B cell (primary cell): Measurements from ENCODE around the gene TBCD. TPM values are rescaled to one million over a fixed set of nuclear protein-coding genes. Genes with fewer than 3 reads are reported as not detected.

Experiments used
- ATAC-seq: fragments of 200-7000 bp; cut with Tn5 transposase; one replicate; pipeline ENCODE4 v1.10.0; 2021; ENCODE audit warnings: low read depth, mild to moderate bottlenecking, moderate number of reproducible peaks, moderate library complexity
- CTCF ChIA-PET: fragments of 350-600 bp; sonication (Branson Sonifier 250); formaldehyde crosslinking; loops from one replicate; lab custom pipeline; 2021; ENCODE audit warnings: antibody characterized with exemption, inconsistent platforms; lab: Charles Lee
- POLR2A ChIA-PET: fragments of 350-600 bp; sonication (Branson Sonifier 250); formaldehyde crosslinking; loops from one replicate; lab custom pipeline; 2021; ENCODE audit warnings: antibody characterized with exemption; lab: Charles Lee
- DNase-seq: peaks from one replicate; pipeline ENCODE4 v3.0.0; 2013
- H2AFZ ChIP-seq: 2 replicates; pipeline ENCODE4 v1.6.1; 2012; ENCODE audit warnings: mild to moderate bottlenecking, low read depth, low read length; ENCODE audit not compliant: insufficient read depth, poor library complexity, severe bottlenecking
- H3K27ac ChIP-seq, 2 donors: 1 replicate in 1 of 2; 2 replicates in 1 of 2; pipeline ENCODE4 v1.5.1; 2012 to 2013; ENCODE audit warnings: low read length in 2 of 2, mild to moderate bottlenecking in 2 of 2, moderate library complexity in 1 of 2
- H3K27me3 ChIP-seq, 4 experiments: fragments of 200-600 bp in 1 of 4; sonication (generic) in 1 of 4; replicated peaks in 1 of 4; 1 replicate in 2 of 4; 2 replicates in 2 of 4; pipeline versions ENCODE4 v1.6.1 to v1.7.0; 2013 to 2016; ENCODE audit warnings: low read length in 3 of 4, mild to moderate bottlenecking in 2 of 4, mixed read lengths in 1 of 4, moderate library complexity in 1 of 4; ENCODE audit not compliant: insufficient read depth in 4 of 4, control insufficient read depth in 3 of 4; ENCODE audit errors: control extremely low read depth in 1 of 4
- H3K36me3 ChIP-seq, 2 experiments: replicated peaks in 1 of 2; 1 replicate in 1 of 2; 2 replicates in 1 of 2; pipeline versions ENCODE4 v1.6.1 to v1.7.1; 2013; ENCODE audit warnings: low read length in 1 of 2; ENCODE audit not compliant: insufficient read depth in 2 of 2, control insufficient read depth in 1 of 2; ENCODE audit errors: control extremely low read depth in 1 of 2, extremely low read depth in 1 of 2
- H3K4me1 ChIP-seq, 2 donors: fragments of 200-600 bp in 1 of 2; sonication (generic) in 1 of 2; 1 replicate in 1 of 2; 2 replicates in 1 of 2; pipeline versions ENCODE4 v1.5.1 to v1.6.1; 2013 to 2017; ENCODE audit warnings: low read length in 2 of 2; ENCODE audit not compliant: control insufficient read depth in 2 of 2, insufficient read depth in 2 of 2
- H3K4me2 ChIP-seq: replicated peaks from 2 replicates; pipeline ENCODE3; 2012; ENCODE audit warnings: mild to moderate bottlenecking, low read depth, low read length; ENCODE audit not compliant: poor library complexity, severe bottlenecking
- H3K4me3 ChIP-seq, 5 experiments: fragments of 200-600 bp in 1 of 5; sonication (generic) in 1 of 5; 1 replicate in 3 of 5; 2 replicates in 2 of 5; pipeline versions ENCODE4 v1.5.1 to v1.7.0; 2011 to 2016; ENCODE audit warnings: low read length in 4 of 5, mild to moderate bottlenecking in 4 of 5, low read depth in 2 of 5, control low read depth in 1 of 5, moderate library complexity in 1 of 5; ENCODE audit not compliant: insufficient read depth in 1 of 5; ENCODE audit errors: control extremely low read depth in 1 of 5, extremely low read depth in 1 of 5
- H3K79me2 ChIP-seq: fragments of 200-600 bp; sonication (generic); one replicate; pipeline ENCODE4 v1.6.0; 2016; ENCODE audit warnings: low read length; ENCODE audit not compliant: control insufficient read depth, insufficient read depth
- H3K9ac ChIP-seq: fragments of 200-600 bp; sonication (generic); 2 replicates; pipeline ENCODE4 v1.6.1; 2017; ENCODE audit warnings: mild to moderate bottlenecking, low read length, moderate library complexity
- H3K9me3 ChIP-seq, 3 donors: one replicate each; pipeline versions ENCODE4 v1.6.1 to v1.7.1; 2013; ENCODE audit warnings: low read length in 2 of 3; ENCODE audit not compliant: control insufficient read depth in 2 of 3, insufficient read depth in 1 of 3; ENCODE audit errors: control extremely low read depth in 1 of 3
- H4K20me1 ChIP-seq: 2 replicates; pipeline ENCODE4 v1.6.0; 2012; ENCODE audit warnings: mild to moderate bottlenecking, low read length; ENCODE audit not compliant: insufficient read depth, control insufficient read depth, poor library complexity, severe bottlenecking
- H3K27ac Mint-ChIP-seq: one replicate; pipeline ENCODE4 v1.8.0; 2021; ENCODE audit warnings: mixed read lengths
- H3K27me3 Mint-ChIP-seq: one replicate; pipeline ENCODE4 v1.8.0; 2021; ENCODE audit warnings: mixed read lengths
- H3K4me1 Mint-ChIP-seq: one replicate; pipeline ENCODE4 v1.8.0; 2021; ENCODE audit warnings: mixed read lengths
- H3K4me3 Mint-ChIP-seq: one replicate; pipeline ENCODE4 v1.8.0; 2021; ENCODE audit warnings: mixed read lengths
- H3K9me3 Mint-ChIP-seq: one replicate; pipeline ENCODE4 v1.8.0; 2022; ENCODE audit warnings: mixed read lengths; ENCODE audit not compliant: insufficient read depth
- CTCF ChIP-seq: fragments of 200-600 bp; IDR thresholded peaks from one replicate; pipeline ENCODE4 v1.8.0; 2022; ENCODE audit warnings: antibody characterized with exemption, mild to moderate bottlenecking
- EZH2 ChIP-seq: IDR thresholded peaks from 2 replicates; pipeline ENCODE4 v1.6.1; 2012; ENCODE audit warnings: borderline replicate concordance, low read depth, mild to moderate bottlenecking, moderate library complexity, low read length; ENCODE audit not compliant: insufficient read depth, poor library complexity, severe bottlenecking
- WGBS: methylation state at CpG from one replicate; pipeline ENCODE4 v1.1.5; 2013; ENCODE audit warnings: missing lambda C conversion rate; ENCODE audit not compliant: insufficient coverage; 5-methylcytosine and 5-hydroxymethylcytosine counted together
- intact Hi-C: fragments of 100-400 bp; cut with micrococcal nuclease; formaldehyde crosslinking; loops from one replicate; pipeline ENCODE4 v1.10.0; 2022
- polyA plus RNA-seq: library from polyadenylated mRNA; depleted of rRNA; stranded (reverse); fragments of >200 nt; gene quantifications from 2 replicates; pipeline ENCODE4 v1.2.3, GENCODE V29; 2012
- total RNA-seq, 2 donors: library from RNA; stranded (reverse); fragments of 120-200 nt in 1 of 2; gene quantifications; 1 replicate in 1 of 2; 2 replicates in 1 of 2; pipeline versions ENCODE4 v1.2.3 to v1.2.4, GENCODE V29; 2013 to 2022

The TBCD gene
- total and polyA plus RNA-seq, 2 donors (not counting 1 experiment from before 2014, with no cell fraction given), result 60.8 to 101 TPM

GRCh38 chr17:82801377-82801970 lies 49.6 kb downstream of the TBCD start:
- Histone ChIP-seq H3K4me3 (no peak overlapping the region), H4K20me1 (peaks cover 23% of the 10 kb centered on the region), H3K9ac (no peak overlapping the region), H2AFZ (no peak overlapping the region), H3K9me3 (no peaks in the 10 kb centered on the region), H3K36me3 (peaks cover 0 to 14% of the 10 kb centered on the region in 2 experiments), H3K27ac (no peak overlapping the region), H3K4me2 (no peak overlapping the region), H3K27me3 (no peaks in the 10 kb centered on the region), H3K4me1 (no peaks in the 10 kb centered on the region), H3K79me2 (peaks cover 24% of the 10 kb centered on the region)
- ATAC-seq, result no peak
- Mint-ChIP-seq H3K4me1 (no peaks in the 10 kb centered on the region), H3K9me3 (no peaks in the 10 kb centered on the region), H3K27me3 (no peaks in the 10 kb centered on the region), H3K27ac (no peak overlapping the region), H3K4me3 (no peak overlapping the region)
- ChIA-PET POLR2A (no interaction called here), CTCF (interaction anchor here (1.0 kb wide), 1 partner anchor 20 kb away, joined by 5 read pairs; no protein-coding TSS in a partner anchor)
- DNase-seq, result no peak
- intact Hi-C loops, result no loop called here
- no peak for TF ChIP-seq CTCF
- TF ChIP-seq EZH2, result no peak
- 96% methylated on average over 60 of the region's 63 CpGs for WGBS

- Mint-ChIP-seq H3K4me3 (no peak overlapping the region), H3K27me3 (no peaks in the 10 kb centered on the region), H3K9me3 (no peaks in the 10 kb centered on the region), H3K27ac (no peak overlapping the region), H3K4me1 (no peaks in the 10 kb centered on the region)
- H3K4me1 ChIP-seq, result no peaks in the 10 kb centered on the region
- H3K36me3 ChIP-seq, result peaks cover 0 to 18% of the 10 kb centered on the region in 2 experiments
- no peak overlapping the region for H3K27ac ChIP-seq
- 98% methylated on average over 16 of the region's 17 CpGs for WGBS
- ChIA-PET POLR2A (no interaction called here), CTCF (interaction anchor here (0.9 to 1.0 kb wide), 2 partner anchors 16 to 21 kb away, joined by 3 to 5 read pairs; no protein-coding TSS in a partner anchor)
- ATAC-seq (no peak), DNase-seq (no peak)
- peaks cover 23% of the 10 kb centered on the region for H4K20me1 ChIP-seq
- TF ChIP-seq CTCF (no peak), EZH2 (no peak)
- H3K9ac ChIP-seq, result no peak overlapping the region
- H3K27me3 ChIP-seq, result no peaks in the 10 kb centered on the region
- no peak overlapping the region for H3K4me3 ChIP-seq
- intact Hi-C loops, result no loop called here
- H2AFZ ChIP-seq, result no peak overlapping the region
- H3K4me2 ChIP-seq, result no peak overlapping the region
- no peaks in the 10 kb centered on the region for H3K9me3 ChIP-seq
- H3K79me2 ChIP-seq, result peaks cover 24% of the 10 kb centered on the region
These were observed 50.4 kb downstream of the TBCD start for GRCh38 chr17:82802075-82802780.
